Keratinocyte (primary cell): ENCODE results near the gene CBFA2T3. TPM values are rescaled to one million over a fixed set of nuclear protein-coding genes. Genes with fewer than 3 reads are reported as not detected.

Source experiments
- DNase-seq: peaks from one replicate; pipeline ENCODE4 v3.0.0-alpha.2; 2011; ENCODE audit warnings: low read depth, missing footprints, low spot score
- FAIRE-seq: peaks from 2 replicates; lab custom pipeline; 2011; peaks lifted over from hg19 to GRCh38; lab: Jason Lieb, UNC
- H2AFZ ChIP-seq: 2 replicates; pipeline ENCODE4 v1.6.0; 2012; ENCODE audit warnings: low read length, control low read depth, inconsistent platforms; ENCODE audit not compliant: control insufficient read depth
- H3K27ac ChIP-seq: 2 replicates; pipeline ENCODE4 v1.5.1; 2011; ENCODE audit warnings: low read length; ENCODE audit not compliant: control insufficient read depth, insufficient read depth
- H3K27me3 ChIP-seq: 3 replicates; pipeline ENCODE4 v1.6.0; 2011; ENCODE audit warnings: low read length; ENCODE audit not compliant: control insufficient read depth, insufficient read depth; ENCODE audit errors: extremely low read depth
- H3K36me3 ChIP-seq, 2 experiments: 2 replicates in 1 of 2; 3 replicates in 1 of 2; pipeline ENCODE4 v1.5.1; 2011; ENCODE audit warnings: low read length in 2 of 2, mild to moderate bottlenecking in 1 of 2; ENCODE audit not compliant: control insufficient read depth in 2 of 2, insufficient read depth in 2 of 2; ENCODE audit errors: extremely low read depth in 1 of 2
- H3K4me1 ChIP-seq: 3 replicates; pipeline ENCODE4 v1.5.1; 2011; ENCODE audit warnings: low read length; ENCODE audit not compliant: control insufficient read depth, insufficient read depth; ENCODE audit errors: extremely low read depth
- H3K4me2 ChIP-seq: 3 replicates; pipeline ENCODE4 v1.6.0; 2011; ENCODE audit warnings: low read depth, low read length; ENCODE audit not compliant: control insufficient read depth, insufficient read depth; ENCODE audit errors: extremely low read depth
- H3K4me3 ChIP-seq, 3 experiments: fragments of 200-600 bp in 1 of 3; sonication (generic) in 1 of 3; 2 replicates in 2 of 3; 3 replicates in 1 of 3; pipeline ENCODE4 v1.5.1; 2011 to 2016; ENCODE audit warnings: low read length in 3 of 3, mild to moderate bottlenecking in 3 of 3, control low read depth in 2 of 3, inconsistent platforms in 1 of 3, low read depth in 1 of 3, mixed read lengths in 1 of 3, mixed run types in 1 of 3, moderate library complexity in 1 of 3; ENCODE audit not compliant: control insufficient read depth in 2 of 3, insufficient read depth in 2 of 3; ENCODE audit errors: extremely low read depth in 1 of 3
- H3K79me2 ChIP-seq: 2 replicates; pipeline ENCODE4 v1.6.0; 2012; ENCODE audit warnings: low read length; ENCODE audit not compliant: control insufficient read depth, insufficient read depth
- H3K9ac ChIP-seq: 3 replicates; pipeline ENCODE4 v1.6.0; 2011; ENCODE audit warnings: low read length; ENCODE audit not compliant: control insufficient read depth, insufficient read depth; ENCODE audit errors: extremely low read depth
- H3K9me1 ChIP-seq: 3 replicates; pipeline ENCODE4 v1.6.0; 2011; ENCODE audit warnings: low read length; ENCODE audit not compliant: control insufficient read depth, insufficient read depth; ENCODE audit errors: extremely low read depth
- H3K9me3 ChIP-seq: 2 replicates; pipeline ENCODE4 v1.5.1; 2012; ENCODE audit warnings: low read depth, low read length; ENCODE audit not compliant: control insufficient read depth
- H4K20me1 ChIP-seq: 3 replicates; pipeline ENCODE4 v1.6.0; 2011; ENCODE audit warnings: low read length; ENCODE audit not compliant: control insufficient read depth, insufficient read depth; ENCODE audit errors: extremely low read depth
- CTCF ChIP-seq, 3 experiments: IDR thresholded peaks in 1 of 3; conservative IDR thresholded peaks in 1 of 3; optimal IDR thresholded peaks in 1 of 3; 2 replicates in 2 of 3; 3 replicates in 1 of 3; pipeline versions ENCODE3 to v1.5.1; 2011; ENCODE audit warnings: low read length in 3 of 3, mild to moderate bottlenecking in 3 of 3, moderate library complexity in 2 of 3, control low read depth in 1 of 3, inconsistent platforms in 1 of 3; ENCODE audit not compliant: insufficient read depth in 2 of 3; ENCODE audit errors: extremely low read depth in 1 of 3
- EZH2 ChIP-seq: IDR thresholded peaks from one replicate; pipeline ENCODE4 v1.6.1; 2012; ENCODE audit warnings: inconsistent platforms, mild to moderate bottlenecking, low read length, moderate library complexity
- dilution Hi-C: fragments of 300-500 bp; cut with MboI; formaldehyde crosslinking; loops from one replicate; pipeline ENCODE4 v1.7.0; 2020; ENCODE audit warnings: low sequenced_read_pairs; ENCODE audit not compliant: extremely low pct_ligation_motif_present
- polyA plus RNA-seq, 5 experiments: library from polyadenylated mRNA; depleted of rRNA in 3 of 5; stranded (reverse) in 3 of 5; stranded (forward) in 1 of 5; unstranded in 1 of 5; fragments of >200 nt; gene quantifications; 1 replicate in 1 of 5; 2 replicates in 3 of 5; 3 replicates in 1 of 5; pipeline versions ENCODE4 v1.2.1 to v1.2.3, GENCODE V29; 2011 to 2012; ENCODE audit warnings: missing spikeins in 2 of 5, low read depth in 1 of 5, low replicate concordance in 1 of 5

The CBFA2T3 gene
- polyA plus RNA-seq, 1 donor (not counting 4 experiments of a cell fraction or from before 2014, with no cell fraction given) = 0.08 TPM

- peaks cover 17% of the 10 kb centered on the region for H3K27me3 ChIP-seq
- H4K20me1 ChIP-seq = no peaks in the 10 kb centered on the region
- H2AFZ ChIP-seq = no peak overlapping the region
- DNase-seq (no peak), FAIRE-seq (no peak)
- TF ChIP-seq EZH2 (no peak), CTCF (optimal IDR thresholded peaks at IDR 0.05 in 1 of 3, IDR thresholded peaks at IDR 0.05 in 1 of 3, conservative IDR thresholded peaks at IDR 0.05 in 1 of 3; ENCODE audit: extremely low read depth in 1 of 3, insufficient read depth in 2 of 3, low read length in 3 of 3) (no peak)
- H3K9ac ChIP-seq = no peak overlapping the region
- H3K36me3 ChIP-seq = no peaks in the 10 kb centered on the region
- no peak overlapping the region for H3K4me2 ChIP-seq
- no peak overlapping the region for H3K27ac ChIP-seq
- no peaks in the 10 kb centered on the region for H3K9me3 ChIP-seq
- H3K79me2 ChIP-seq = no peaks in the 10 kb centered on the region
- no peaks in the 10 kb centered on the region for H3K9me1 ChIP-seq
- H3K4me1 ChIP-seq = no peaks in the 10 kb centered on the region
- dilution Hi-C loops = no loop called here
- H3K4me3 ChIP-seq = no peak overlapping the region
Observed at GRCh38 chr16:88893127-88893968, 83.7 kb downstream of the CBFA2T3 start.

DNA sequence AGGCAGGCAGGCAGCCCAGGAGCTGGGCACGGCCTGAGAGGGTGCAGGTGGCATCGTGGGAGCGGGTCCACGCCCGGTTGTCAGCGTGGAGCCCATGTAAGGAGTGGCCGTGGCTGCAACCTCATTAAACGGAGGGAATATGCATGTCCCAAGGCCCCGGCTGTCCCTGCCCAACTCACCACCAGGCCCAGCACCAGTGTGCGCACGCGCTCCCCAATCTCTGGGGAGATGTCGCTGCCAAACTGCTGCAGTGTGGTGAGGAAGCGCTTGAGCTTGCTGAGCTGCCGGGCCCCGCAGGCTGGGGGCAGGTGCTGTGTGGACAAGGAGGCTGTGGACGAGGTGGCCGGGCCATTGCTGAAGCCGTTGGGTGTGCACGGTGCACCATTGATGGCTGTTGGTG lies 84.9 kb downstream of the CBFA2T3 start:
- Histone ChIP-seq H3K36me3 (no peaks in the 10 kb centered on the region), H3K9me1 (no peaks in the 10 kb centered on the region), H3K4me2 (no peak overlapping the region), H3K27me3 (peaks cover 10% of the 10 kb centered on the region), H3K4me3 (no peak overlapping the region), H3K79me2 (no peaks in the 10 kb centered on the region), H3K4me1 (no peaks in the 10 kb centered on the region), H3K27ac (no peak overlapping the region), H3K9me3 (no peaks in the 10 kb centered on the region), H2AFZ (no peak overlapping the region), H3K9ac (no peak overlapping the region), H4K20me1 (no peaks in the 10 kb centered on the region)
- FAIRE-seq = no peak
- DNase-seq = no peak
- TF ChIP-seq EZH2 (no peak), CTCF (optimal IDR thresholded peaks at IDR 0.05 in 1 of 3, IDR thresholded peaks at IDR 0.05 in 1 of 3, conservative IDR thresholded peaks at IDR 0.05 in 1 of 3; ENCODE audit: extremely low read depth in 1 of 3, insufficient read depth in 2 of 3, low read length in 3 of 3) (no peak)
- dilution Hi-C loops = no loop called here
